Measurements from ENCODE around the gene CYBRD1.

The CYBRD1 gene

GRCh38 chr2:171602352-171602751, 80.1 kb downstream of the CYBRD1 start:
- DNase-seq (ENCODE audit: low spot score), result no peak
